Breast epithelium (tissue), 4 donors: ENCODE measurements around the gene USP10. TPM values are rescaled to one million over a fixed set of nuclear protein-coding genes. Genes with fewer than 3 reads are reported as not detected.
A peak's percentile ranks its signal among the peaks of the same experiment; 100 is the strongest.

Experiments used
- DNase-seq, 2 donors: peaks; one replicate each; pipeline ENCODE4 v3.0.0-alpha.2; 2019; ENCODE audit warnings: low spot score in 2 of 2
- H3K27ac ChIP-seq, 2 donors: fragments of 200-600 bp; sonication (generic) in 1 of 2; one replicate each; pipeline ENCODE4 v1.5.1; 2016 to 2019; ENCODE audit warnings: mild to moderate bottlenecking in 1 of 2
- H3K27me3 ChIP-seq, 2 donors: fragments of 200-600 bp; sonication (generic) in 1 of 2; one replicate each; pipeline versions ENCODE4 v1.5.1 to v1.6.0; 2017 to 2019; ENCODE audit warnings: control low read depth in 1 of 2, mild to moderate bottlenecking in 1 of 2
- H3K36me3 ChIP-seq: fragments of 200-600 bp; one replicate; pipeline ENCODE4 v1.5.1; 2019
- H3K4me1 ChIP-seq, 2 donors: fragments of 200-600 bp; sonication (generic); one replicate each; pipeline ENCODE4 v1.5.1; 2016 to 2019; ENCODE audit warnings: control low read depth in 1 of 2
- H3K4me3 ChIP-seq, 3 donors: fragments of 200-600 bp; sonication (generic); 1 replicate in 2 of 3; 2 replicates in 1 of 3; pipeline ENCODE4 v1.5.1; 2016 to 2019; ENCODE audit warnings: mild to moderate bottlenecking in 3 of 3, moderate library complexity in 2 of 3
- H3K9me3 ChIP-seq, 2 donors: fragments of 200-600 bp; sonication (generic) in 1 of 2; one replicate each; pipeline ENCODE4 v1.5.1; 2016 to 2019; ENCODE audit warnings: control low read depth in 1 of 2
- POLR2A ChIP-seq: fragments of 450-650 bp; IDR thresholded peaks from one replicate; pipeline ENCODE4 v1.6.1; 2016; ENCODE audit warnings: antibody characterized with exemption, mild to moderate bottlenecking, moderate library complexity
- POLR2AphosphoS5 ChIP-seq, 3 donors: sonication (generic); formaldehyde crosslinking; IDR thresholded peaks; one replicate each; pipeline ENCODE4 v1.6.1; 2017; ENCODE audit warnings: antibody characterized with exemption in 3 of 3
- intact Hi-C: fragments of 100-400 bp; cut with DNase I; formaldehyde crosslinking; loops from one replicate; pipeline ENCODE4 v1.15.1; 2023; ENCODE audit warnings: low total_unique reads
- total RNA-seq, 3 donors: library from RNA; depleted of rRNA; stranded (reverse); fragments of >200 nt; gene quantifications; one replicate each; pipeline ENCODE4 v1.1.0, GENCODE V29; 2016
- TF ChIP-seq, protein P1 (sequence below), 3 donors: fragments of 450-650 bp; IDR thresholded peaks; one replicate each; pipeline ENCODE4 v1.5.1; 2016 to 2017; ENCODE audit warnings: antibody characterized with exemption in 3 of 3, mild to moderate bottlenecking in 3 of 3, moderate library complexity in 3 of 3

Gene USP10
- total RNA-seq, 3 donors from 2014 or later = 30.4 to 70.8 (median 51.5) TPM

DNA sequence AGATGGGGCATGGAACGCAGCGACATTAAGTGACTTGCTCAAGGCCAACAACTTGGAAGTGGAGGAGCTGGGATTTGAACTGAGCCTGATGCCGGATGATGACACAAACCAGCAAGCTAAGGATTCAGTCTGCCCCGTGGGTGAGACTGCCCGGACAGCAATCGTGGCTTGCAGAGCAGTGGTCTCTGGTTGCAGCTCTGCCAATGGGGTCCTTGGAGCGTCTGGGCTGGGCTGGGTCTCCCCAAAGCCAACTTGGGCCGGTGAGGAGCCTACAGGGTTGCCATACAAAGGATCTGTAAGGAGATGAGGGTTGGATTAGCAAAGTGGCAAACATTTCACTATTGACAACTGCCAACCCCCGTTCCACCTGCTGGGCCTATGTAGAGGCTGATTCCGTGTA, 117.4 kb downstream of the USP10 start:
- no peak for DNase-seq
- TF ChIP-seq POLR2A = no peak
- TF ChIP-seq, protein P1, sequence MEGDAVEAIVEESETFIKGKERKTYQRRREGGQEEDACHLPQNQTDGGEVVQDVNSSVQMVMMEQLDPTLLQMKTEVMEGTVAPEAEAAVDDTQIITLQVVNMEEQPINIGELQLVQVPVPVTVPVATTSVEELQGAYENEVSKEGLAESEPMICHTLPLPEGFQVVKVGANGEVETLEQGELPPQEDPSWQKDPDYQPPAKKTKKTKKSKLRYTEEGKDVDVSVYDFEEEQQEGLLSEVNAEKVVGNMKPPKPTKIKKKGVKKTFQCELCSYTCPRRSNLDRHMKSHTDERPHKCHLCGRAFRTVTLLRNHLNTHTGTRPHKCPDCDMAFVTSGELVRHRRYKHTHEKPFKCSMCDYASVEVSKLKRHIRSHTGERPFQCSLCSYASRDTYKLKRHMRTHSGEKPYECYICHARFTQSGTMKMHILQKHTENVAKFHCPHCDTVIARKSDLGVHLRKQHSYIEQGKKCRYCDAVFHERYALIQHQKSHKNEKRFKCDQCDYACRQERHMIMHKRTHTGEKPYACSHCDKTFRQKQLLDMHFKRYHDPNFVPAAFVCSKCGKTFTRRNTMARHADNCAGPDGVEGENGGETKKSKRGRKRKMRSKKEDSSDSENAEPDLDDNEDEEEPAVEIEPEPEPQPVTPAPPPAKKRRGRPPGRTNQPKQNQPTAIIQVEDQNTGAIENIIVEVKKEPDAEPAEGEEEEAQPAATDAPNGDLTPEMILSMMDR (IDR thresholded peaks at IDR 0.05) = no peak
- no peak for TF ChIP-seq POLR2AphosphoS5 (IDR thresholded peaks at IDR 0.05)
- no peaks in the 10 kb centered on the region for H3K27me3 ChIP-seq
- intact Hi-C loops = no loop called here
- no peaks in the 10 kb centered on the region for H3K9me3 ChIP-seq
- H3K27ac ChIP-seq = no peak overlapping the region
- H3K4me1 ChIP-seq = no peaks in the 10 kb centered on the region
- no peak overlapping the region for H3K4me3 ChIP-seq
- H3K36me3 ChIP-seq = no peaks in the 10 kb centered on the region

DNA sequence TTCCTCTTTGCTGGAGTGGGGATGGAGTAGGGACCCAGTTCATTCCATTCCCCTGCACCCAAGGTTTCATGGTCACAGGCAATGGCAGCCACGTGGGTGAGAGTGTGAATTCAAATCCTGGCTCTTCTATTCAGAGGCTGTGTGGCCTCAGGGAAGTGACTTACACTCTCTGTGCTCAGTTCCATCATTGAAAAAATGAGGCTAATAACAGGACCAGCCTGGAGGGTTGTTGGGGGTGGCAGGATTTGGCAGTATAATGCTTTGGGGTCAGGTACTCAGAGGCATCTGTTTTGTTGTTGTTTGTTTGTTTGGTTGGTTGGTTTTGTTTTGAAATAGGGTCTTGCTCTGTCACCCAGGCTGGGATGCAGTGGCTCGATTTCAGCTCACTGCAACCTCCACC, 117.8 kb downstream of the USP10 start:
- Histone ChIP-seq H3K27me3 (no peaks in the 10 kb centered on the region), H3K4me1 (no peaks in the 10 kb centered on the region), H3K36me3 (no peaks in the 10 kb centered on the region), H3K27ac (no peak overlapping the region), H3K4me3 (no peak overlapping the region), H3K9me3 (no peaks in the 10 kb centered on the region)
- intact Hi-C loops = no loop called here
- TF ChIP-seq POLR2AphosphoS5 (IDR thresholded peaks at IDR 0.05) (no peak), POLR2A (no peak)
- TF ChIP-seq, protein P1 (IDR thresholded peaks at IDR 0.05) = no peak
- no peak for DNase-seq

DNA sequence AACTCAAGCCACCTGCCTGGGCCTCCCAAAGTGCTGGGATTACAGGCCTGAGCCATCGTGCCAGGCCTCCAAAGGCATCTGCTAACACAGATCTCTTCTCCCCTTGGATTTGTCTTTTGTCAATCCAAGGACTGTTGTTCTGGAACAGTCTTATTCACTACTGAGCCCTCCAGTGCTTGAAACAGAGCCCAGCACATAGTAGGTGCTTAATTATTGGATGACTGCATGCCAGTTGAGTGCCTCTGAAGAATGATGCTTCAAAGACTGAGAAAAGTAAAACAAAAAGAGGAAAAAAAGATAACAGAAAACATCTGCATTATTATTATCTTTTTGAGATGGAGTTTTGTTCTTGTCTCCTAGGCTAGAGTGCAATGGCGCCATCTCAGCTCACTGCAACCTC, 118.3 kb downstream of the USP10 start:
- Histone ChIP-seq H3K4me1 (no peaks in the 10 kb centered on the region), H3K36me3 (no peaks in the 10 kb centered on the region), H3K27me3 (no peaks in the 10 kb centered on the region), H3K4me3 (no peak overlapping the region), H3K27ac (no peak overlapping the region), H3K9me3 (no peaks in the 10 kb centered on the region)
- intact Hi-C loops = no loop called here
- DNase-seq = no peak
- no peak for TF ChIP-seq POLR2AphosphoS5 (IDR thresholded peaks at IDR 0.05)
- TF ChIP-seq, protein P1 (IDR thresholded peaks at IDR 0.05) = no peak
- no peak for TF ChIP-seq POLR2A

DNA sequence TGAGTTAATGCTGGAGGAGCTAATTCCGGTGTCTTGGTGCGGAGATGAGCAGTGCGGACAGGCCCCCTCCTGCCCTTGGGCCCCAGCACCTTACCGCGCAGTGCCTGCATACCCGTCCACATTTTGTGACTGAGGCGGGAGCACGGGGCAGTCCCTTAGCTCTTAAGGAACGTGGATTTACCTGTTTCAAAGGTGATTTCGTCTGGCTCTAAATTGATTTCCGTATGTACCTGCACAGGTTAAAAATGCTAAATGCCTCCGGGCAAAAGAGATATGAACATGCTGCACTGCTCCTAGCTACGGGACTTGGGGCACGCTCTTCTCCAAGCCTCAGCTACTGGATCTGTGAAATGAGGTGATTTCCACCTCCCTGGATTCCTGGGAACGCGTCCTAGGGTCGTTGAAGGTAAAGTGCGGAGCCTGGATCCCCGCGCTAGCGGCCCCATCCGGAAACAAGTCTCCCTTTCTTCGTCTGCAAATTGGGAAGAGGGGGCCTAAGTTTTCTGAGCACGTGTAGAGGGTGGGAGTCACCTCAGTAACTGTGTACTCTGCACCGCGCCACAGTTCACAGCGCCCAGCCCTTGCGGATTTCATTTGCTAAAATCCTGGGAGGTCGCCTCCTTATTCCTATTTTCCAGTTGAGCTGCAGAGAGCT, 119.3 kb downstream of the USP10 start:
- no peaks in the 10 kb centered on the region for H3K27me3 ChIP-seq
- H3K9me3 ChIP-seq = no peaks in the 10 kb centered on the region
- intact Hi-C loops = no loop called here
- H3K4me1 ChIP-seq = peaks cover 0 to 3% of the 10 kb centered on the region in 2 donors
- no peak overlapping the region for H3K27ac ChIP-seq
- no peaks in the 10 kb centered on the region for H3K36me3 ChIP-seq
- TF ChIP-seq POLR2AphosphoS5 (IDR thresholded peaks at IDR 0.05) = no peak
- TF ChIP-seq POLR2A = no peak
- H3K4me3 ChIP-seq = peak overlapping the region; percentile 57 to 83 (median 74)
- DNase-seq = no peak

DNA sequence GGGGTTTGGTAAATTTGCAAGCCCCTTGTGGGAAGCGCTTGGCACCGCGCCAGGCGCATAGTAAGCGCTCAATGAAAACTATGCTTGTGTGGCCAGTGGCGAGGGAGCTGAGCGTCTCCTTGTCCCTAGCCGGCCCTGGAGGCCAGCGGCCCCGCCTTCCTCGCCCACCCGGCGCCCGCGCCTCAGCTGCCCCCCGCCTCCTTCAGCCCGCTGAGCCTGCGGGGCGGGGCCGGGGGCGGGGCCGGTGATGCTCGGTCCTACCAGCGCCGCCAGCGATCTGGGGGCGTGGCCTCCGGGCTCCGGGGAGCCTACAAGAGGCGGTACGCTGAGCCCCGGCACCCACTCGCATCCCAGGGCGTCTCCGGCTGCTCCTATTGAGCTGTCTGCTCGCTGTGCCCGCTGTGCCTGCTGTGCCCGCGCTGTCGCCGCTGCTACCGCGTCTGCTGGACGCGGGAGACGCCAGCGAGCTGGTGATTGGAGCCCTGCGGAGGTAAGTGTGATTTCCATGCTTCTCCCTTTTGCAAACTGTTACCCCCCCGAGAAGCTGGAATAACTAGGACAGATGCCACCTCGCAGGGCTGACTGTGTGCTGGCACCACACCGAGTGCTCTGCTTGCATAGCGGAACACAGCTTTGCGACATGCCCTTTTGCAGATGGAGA, 120.0 kb downstream of the USP10 start, which contains the start of gene CRISPLD2:
CRISPLD2 (plus strand) TSS at position 342 of the 661 bp plus-strand sequence. CDS start 18,511 bp downstream, outside the sequence.
- DNase-seq = peak; percentile 88 to 89
- Histone ChIP-seq H3K36me3 (no peaks in the 10 kb centered on the region), H3K4me3 (peak within 1 kb of the TSS; percentile 57 to 83 (median 74)), H3K9me3 (no peaks in the 10 kb centered on the region), H3K27me3 (no peaks in the 10 kb centered on the region), H3K4me1 (peaks cover 0 to 5% of the 10 kb centered on the region in 2 donors), H3K27ac (peak within 1 kb of the TSS; percentile 76 to 88)
- intact Hi-C loops = no loop called here
- TF ChIP-seq POLR2A (peak; percentile 84), POLR2AphosphoS5 (IDR thresholded peaks at IDR 0.05) (peak; percentile 74 to 98 (median 96))
- TF ChIP-seq, protein P1 (IDR thresholded peaks at IDR 0.05) = peak in 1 of 3 donors; percentile 10
